Ishikawa (cell line): ENCODE measurements around the gene XAB2.

Source experiments
- CEBPB ChIP-seq: IDR thresholded peaks from 2 replicates; pipeline ENCODE4 v1.6.1; 2012
- CREB1 ChIP-seq: IDR thresholded peaks from 2 replicates; pipeline ENCODE4 v1.6.1; 2012; ENCODE audit warnings: low read depth
- EGR1 ChIP-seq: IDR thresholded peaks from 2 replicates; pipeline ENCODE4 v1.6.1; 2012
- EP300 ChIP-seq: IDR thresholded peaks from 2 replicates; pipeline ENCODE4 v1.6.1; 2012; ENCODE audit warnings: borderline replicate concordance
- FOXM1 ChIP-seq: IDR thresholded peaks from 2 replicates; pipeline ENCODE4 v1.6.1; 2012; ENCODE audit warnings: low read depth, borderline replicate concordance
- NFIC ChIP-seq: IDR thresholded peaks from 2 replicates; pipeline ENCODE4 v1.6.1; 2012
- RAD21 ChIP-seq: IDR thresholded peaks from 2 replicates; pipeline ENCODE4 v1.6.1; 2012; ENCODE audit warnings: low read depth
- TAF1 ChIP-seq: IDR thresholded peaks from 2 replicates; pipeline ENCODE4 v1.6.1; 2012; ENCODE audit warnings: low read depth, mild to moderate bottlenecking
- TCF12 ChIP-seq: IDR thresholded peaks from 2 replicates; pipeline ENCODE4 v1.6.1; 2012; ENCODE audit warnings: low read depth
- TEAD4 ChIP-seq: IDR thresholded peaks from 2 replicates; pipeline ENCODE4 v1.6.1; 2012
- YY1 ChIP-seq: IDR thresholded peaks from 2 replicates; pipeline ENCODE4 v1.6.1; 2012; ENCODE audit warnings: low read depth
- ZBTB7A ChIP-seq: IDR thresholded peaks from 2 replicates; pipeline ENCODE4 v1.6.1; 2012; ENCODE audit warnings: low read depth
- TF ChIP-seq, protein P1 (sequence below): IDR thresholded peaks from 2 replicates; pipeline ENCODE4 v1.6.1; 2012
- TF ChIP-seq, protein P2 (sequence below): IDR thresholded peaks from 2 replicates; pipeline ENCODE4 v1.6.1; 2012; ENCODE audit warnings: low read depth, mild to moderate bottlenecking
- TF ChIP-seq, protein P3 (sequence below): IDR thresholded peaks from 2 replicates; pipeline ENCODE4 v1.6.1; 2012

Gene XAB2

DNA sequence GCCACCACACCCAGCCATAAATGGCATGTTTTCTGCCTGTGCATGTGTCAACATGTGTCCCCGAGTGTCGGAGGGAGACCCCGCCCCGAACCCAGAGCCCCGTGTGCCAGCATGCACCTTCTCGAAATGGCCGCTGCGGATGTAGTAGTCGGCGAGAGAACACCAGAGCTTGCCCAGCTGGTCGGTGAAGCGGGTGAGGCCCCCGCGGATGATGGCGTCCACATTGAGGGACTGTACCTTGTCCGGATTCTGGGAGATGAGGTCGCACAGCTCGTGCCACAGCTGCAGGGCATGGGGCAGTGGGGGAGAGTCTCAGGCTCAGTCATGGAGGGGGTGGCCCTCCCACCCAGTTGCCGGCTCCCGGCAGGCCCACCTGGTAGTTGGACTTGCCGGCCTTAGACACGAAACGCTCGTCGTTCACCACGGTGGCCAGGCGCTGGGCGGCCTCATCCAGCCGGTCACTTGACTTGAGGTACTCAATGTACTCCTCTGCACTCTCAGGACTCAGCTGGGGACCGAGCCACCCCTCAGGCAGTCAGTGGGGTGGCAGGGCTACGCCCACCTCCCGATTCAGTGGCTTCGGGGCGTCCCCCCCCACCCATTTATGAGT lies 3.5 kb downstream of the XAB2 start:
- TF ChIP-seq TAF1 (no peak), YY1 (no peak)
- TF ChIP-seq, protein P1, sequence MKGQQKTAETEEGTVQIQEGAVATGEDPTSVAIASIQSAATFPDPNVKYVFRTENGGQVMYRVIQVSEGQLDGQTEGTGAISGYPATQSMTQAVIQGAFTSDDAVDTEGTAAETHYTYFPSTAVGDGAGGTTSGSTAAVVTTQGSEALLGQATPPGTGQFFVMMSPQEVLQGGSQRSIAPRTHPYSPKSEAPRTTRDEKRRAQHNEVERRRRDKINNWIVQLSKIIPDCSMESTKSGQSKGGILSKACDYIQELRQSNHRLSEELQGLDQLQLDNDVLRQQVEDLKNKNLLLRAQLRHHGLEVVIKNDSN: no peak
- TF ChIP-seq, protein P2, sequence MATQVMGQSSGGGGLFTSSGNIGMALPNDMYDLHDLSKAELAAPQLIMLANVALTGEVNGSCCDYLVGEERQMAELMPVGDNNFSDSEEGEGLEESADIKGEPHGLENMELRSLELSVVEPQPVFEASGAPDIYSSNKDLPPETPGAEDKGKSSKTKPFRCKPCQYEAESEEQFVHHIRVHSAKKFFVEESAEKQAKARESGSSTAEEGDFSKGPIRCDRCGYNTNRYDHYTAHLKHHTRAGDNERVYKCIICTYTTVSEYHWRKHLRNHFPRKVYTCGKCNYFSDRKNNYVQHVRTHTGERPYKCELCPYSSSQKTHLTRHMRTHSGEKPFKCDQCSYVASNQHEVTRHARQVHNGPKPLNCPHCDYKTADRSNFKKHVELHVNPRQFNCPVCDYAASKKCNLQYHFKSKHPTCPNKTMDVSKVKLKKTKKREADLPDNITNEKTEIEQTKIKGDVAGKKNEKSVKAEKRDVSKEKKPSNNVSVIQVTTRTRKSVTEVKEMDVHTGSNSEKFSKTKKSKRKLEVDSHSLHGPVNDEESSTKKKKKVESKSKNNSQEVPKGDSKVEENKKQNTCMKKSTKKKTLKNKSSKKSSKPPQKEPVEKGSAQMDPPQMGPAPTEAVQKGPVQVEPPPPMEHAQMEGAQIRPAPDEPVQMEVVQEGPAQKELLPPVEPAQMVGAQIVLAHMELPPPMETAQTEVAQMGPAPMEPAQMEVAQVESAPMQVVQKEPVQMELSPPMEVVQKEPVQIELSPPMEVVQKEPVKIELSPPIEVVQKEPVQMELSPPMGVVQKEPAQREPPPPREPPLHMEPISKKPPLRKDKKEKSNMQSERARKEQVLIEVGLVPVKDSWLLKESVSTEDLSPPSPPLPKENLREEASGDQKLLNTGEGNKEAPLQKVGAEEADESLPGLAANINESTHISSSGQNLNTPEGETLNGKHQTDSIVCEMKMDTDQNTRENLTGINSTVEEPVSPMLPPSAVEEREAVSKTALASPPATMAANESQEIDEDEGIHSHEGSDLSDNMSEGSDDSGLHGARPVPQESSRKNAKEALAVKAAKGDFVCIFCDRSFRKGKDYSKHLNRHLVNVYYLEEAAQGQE: no peak

DNA sequence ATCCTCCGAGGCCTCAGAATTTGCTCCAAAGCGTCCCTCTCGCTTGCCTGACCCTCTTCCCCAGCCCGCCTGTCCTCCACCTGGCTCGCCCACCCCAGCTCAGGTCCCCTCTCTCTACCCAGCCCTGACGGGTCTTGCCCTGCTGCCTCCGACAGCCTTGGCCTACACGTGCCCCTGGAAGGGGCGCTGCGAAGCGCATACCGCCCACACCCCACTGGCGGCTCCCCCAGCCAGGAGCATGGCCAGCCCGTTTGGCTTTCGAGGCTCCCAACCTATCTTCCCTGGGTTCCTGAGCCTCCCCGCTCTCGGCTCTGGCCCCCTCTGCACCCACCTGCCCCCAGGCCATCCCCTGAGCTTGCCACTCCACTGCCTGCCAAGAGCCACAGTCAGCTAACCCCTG lies 4.5 kb downstream of the XAB2 start:
- TF ChIP-seq EP300 (no peak), FOXM1 (no peak), TAF1 (no peak), RAD21 (no peak), TEAD4 (no peak), ZBTB7A (no peak), CEBPB (no peak), TCF12 (no peak), CREB1 (no peak), NFIC (no peak), YY1 (no peak), EGR1 (no peak)
- TF ChIP-seq, protein P3, sequence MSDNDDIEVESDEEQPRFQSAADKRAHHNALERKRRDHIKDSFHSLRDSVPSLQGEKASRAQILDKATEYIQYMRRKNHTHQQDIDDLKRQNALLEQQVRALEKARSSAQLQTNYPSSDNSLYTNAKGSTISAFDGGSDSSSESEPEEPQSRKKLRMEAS: no peak
- TF ChIP-seq, protein P2: no peak
- TF ChIP-seq, protein P1: no peak

DNA sequence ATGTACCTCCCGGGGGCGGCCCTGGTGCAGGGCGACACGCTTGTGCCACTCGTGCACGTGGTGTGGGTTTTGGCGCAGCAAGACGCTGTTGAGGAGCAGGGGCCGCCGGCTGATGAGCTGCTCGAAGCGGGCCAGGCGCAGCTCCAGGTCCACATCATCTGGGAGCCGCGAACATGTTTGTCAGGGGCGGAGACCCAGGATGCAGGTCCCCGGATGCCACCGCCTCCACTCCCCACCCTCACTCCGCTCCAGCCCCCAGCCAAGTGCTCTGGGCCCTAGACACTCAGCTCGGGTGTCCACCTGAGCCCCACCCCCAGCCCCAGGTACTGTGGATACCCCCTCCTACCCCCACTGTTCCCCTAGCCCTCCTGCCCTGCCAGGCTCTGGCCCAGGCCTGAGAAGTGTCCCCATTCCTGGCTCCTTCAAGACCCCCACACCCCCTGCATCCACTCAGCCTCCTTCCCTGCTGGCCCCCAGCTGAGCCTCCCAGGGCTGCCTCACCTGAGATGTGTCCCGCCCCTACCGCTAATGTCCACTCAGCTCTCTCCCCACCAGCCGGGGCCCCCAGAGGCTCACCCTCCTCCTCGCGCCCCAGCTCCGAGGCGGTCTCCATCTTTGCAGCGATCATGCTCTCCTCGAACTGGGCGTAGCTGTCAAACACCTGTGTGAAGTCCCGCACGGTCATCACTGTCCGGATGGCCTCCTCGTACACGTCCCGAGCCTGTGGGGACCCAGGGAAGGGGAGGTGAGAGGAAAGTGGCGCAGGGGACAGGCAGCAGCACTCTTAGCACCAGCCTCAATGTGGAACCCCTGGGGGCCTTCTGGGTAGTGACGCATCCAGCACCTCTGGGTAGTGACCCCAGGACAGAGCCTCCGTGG lies 5.4 kb downstream of the XAB2 start:
- no peak for TF ChIP-seq ZBTB7A
- TF ChIP-seq CEBPB: no peak
- TF ChIP-seq CREB1: no peak
- TF ChIP-seq NFIC: no peak
- no peak for TF ChIP-seq EP300
- TF ChIP-seq, protein P1: no peak
- no peak for TF ChIP-seq TEAD4
- no peak for TF ChIP-seq YY1
- no peak for TF ChIP-seq EGR1
- TF ChIP-seq, protein P2: no peak
- TF ChIP-seq, protein P3: no peak
- no peak for TF ChIP-seq TAF1
- no peak for TF ChIP-seq TCF12
- TF ChIP-seq FOXM1: no peak
- no peak for TF ChIP-seq RAD21
